Measurements from ENCODE around the gene AQP9.

The AQP9 gene

DNA sequence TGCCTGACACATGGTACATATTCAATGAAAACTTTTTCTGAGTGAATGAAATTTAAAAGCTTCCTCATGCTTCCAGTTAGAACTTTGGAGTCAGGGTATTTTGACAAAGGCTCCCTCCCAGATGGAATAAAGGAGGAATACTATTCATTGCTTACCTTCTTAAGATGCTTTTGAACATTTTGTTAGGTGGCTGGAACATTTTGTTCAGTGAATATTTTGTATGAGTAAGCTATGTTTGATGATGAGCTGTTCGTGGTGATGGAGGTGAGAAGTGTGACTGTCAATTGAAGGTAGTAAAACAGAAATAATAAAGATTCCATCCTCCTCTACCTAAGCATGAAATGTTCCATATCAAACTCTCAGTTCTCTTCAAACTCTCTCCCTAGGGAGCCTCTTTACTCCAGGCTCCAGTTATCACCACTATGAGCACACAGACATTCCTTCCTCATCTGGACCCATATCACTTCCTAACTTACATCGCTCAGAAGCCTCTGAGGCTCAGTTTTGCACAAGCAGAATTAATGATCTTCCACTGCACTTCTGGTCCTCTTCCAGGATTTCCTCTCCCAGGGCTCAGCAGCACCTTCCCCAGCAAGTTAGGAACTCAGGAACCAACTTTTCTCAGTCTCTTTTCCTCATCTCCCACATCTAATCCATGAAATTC, 2.5 kb upstream of the AQP9 start:
- TF ChIP-seq, protein P1, sequence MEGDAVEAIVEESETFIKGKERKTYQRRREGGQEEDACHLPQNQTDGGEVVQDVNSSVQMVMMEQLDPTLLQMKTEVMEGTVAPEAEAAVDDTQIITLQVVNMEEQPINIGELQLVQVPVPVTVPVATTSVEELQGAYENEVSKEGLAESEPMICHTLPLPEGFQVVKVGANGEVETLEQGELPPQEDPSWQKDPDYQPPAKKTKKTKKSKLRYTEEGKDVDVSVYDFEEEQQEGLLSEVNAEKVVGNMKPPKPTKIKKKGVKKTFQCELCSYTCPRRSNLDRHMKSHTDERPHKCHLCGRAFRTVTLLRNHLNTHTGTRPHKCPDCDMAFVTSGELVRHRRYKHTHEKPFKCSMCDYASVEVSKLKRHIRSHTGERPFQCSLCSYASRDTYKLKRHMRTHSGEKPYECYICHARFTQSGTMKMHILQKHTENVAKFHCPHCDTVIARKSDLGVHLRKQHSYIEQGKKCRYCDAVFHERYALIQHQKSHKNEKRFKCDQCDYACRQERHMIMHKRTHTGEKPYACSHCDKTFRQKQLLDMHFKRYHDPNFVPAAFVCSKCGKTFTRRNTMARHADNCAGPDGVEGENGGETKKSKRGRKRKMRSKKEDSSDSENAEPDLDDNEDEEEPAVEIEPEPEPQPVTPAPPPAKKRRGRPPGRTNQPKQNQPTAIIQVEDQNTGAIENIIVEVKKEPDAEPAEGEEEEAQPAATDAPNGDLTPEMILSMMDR (IDR thresholded peaks at IDR 0.05; ENCODE audit: low read depth, low read length), result no peak
- H3K27me3 ChIP-seq (ENCODE audit: insufficient read depth, low read depth, severe bottlenecking), result no peaks in the 10 kb centered on the region
- no peak overlapping the region for H3K4me3 ChIP-seq (ENCODE audit: low read depth, low read length)
- no peaks in the 10 kb centered on the region for H3K36me3 ChIP-seq
- DNase-seq, result no peak
- no peaks in the 10 kb centered on the region for H3K9me3 ChIP-seq (ENCODE audit: severe bottlenecking)
- H3K27ac ChIP-seq, result no peak overlapping the region

DNA sequence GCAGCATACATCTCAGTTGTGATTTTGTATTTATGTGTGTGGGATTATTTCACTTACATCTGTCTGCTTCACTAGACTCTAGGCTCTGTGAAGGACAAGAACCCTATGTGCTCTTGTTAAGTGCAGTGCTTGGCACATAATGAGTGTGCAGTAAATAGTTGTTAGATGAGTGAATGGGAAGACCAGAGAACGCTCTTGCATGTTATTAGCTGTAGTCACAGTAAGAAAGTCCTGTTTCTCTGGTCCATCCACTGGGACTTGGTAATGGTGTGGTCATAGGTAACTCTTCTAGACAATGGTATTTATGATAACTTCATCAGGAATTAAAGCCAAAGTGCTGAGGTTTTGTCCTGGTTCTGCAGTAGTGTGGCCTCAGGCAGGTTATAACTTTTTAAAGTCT, 1.4 kb upstream of the AQP9 start:
- TF ChIP-seq, protein P1 (IDR thresholded peaks at IDR 0.05; ENCODE audit: low read depth, low read length), result no peak
- Histone ChIP-seq H3K9me3 (ENCODE audit: severe bottlenecking) (no peaks in the 10 kb centered on the region), H3K27ac (no peak overlapping the region)

GRCh38 chr15:58137686-58138085, 495 bp upstream of the AQP9 start:
- no peak for DNase-seq
- TF ChIP-seq, protein P1 (IDR thresholded peaks at IDR 0.05; ENCODE audit: low read depth, low read length), result no peak
- Histone ChIP-seq H3K27ac (no peak overlapping the region), H3K36me3 (no peaks in the 10 kb centered on the region), H3K27me3 (ENCODE audit: insufficient read depth, low read depth, severe bottlenecking) (no peaks in the 10 kb centered on the region), H3K4me3 (ENCODE audit: low read depth, low read length) (no peak overlapping the region), H3K9me3 (ENCODE audit: severe bottlenecking) (no peaks in the 10 kb centered on the region)

More for the DNA sequence above, 1.4 kb upstream of the AQP9 start:
- Histone ChIP-seq H3K36me3 (no peaks in the 10 kb centered on the region), H3K4me3 (ENCODE audit: low read depth, low read length) (no peak overlapping the region), H3K27me3 (ENCODE audit: insufficient read depth, low read depth, severe bottlenecking) (no peaks in the 10 kb centered on the region)
- no peak for DNase-seq

DNA sequence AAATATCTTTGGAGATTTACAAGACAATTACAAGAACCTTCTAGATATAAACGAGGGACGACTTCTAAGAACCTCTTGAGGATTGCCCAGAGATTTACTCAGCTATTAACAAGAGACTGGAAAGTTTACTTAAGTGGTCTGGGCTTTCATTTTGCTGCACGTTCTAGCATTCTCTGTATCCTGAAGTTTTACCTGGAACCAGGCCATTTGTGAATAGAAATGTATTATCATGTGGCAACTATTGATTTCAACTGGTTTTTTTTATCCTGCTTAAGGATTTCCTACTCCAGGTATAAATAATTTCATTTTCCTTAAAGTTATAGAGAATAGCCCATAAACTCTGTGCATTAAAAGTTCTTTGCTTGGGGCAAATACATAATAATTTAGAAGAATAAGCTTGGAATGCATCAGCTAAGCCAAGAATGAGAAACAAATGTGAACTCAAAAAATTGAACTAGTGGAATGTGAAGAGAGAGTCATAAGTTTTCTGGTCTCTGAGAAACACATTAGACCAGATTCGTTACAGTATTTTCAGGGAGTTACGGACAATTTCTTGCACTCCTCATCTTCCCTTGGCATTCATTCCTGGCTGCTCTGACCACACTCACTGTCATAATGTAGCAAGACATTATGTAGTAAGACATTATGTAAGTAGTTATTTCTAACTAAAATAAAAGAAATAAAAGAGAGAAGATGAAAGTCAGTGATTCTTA, 1.3 kb downstream of the AQP9 start:
- Histone ChIP-seq H3K27me3 (ENCODE audit: insufficient read depth, low read depth, severe bottlenecking) (no peaks in the 10 kb centered on the region), H3K4me3 (ENCODE audit: low read depth, low read length) (no peak overlapping the region), H3K36me3 (no peaks in the 10 kb centered on the region), H3K9me3 (ENCODE audit: severe bottlenecking) (no peaks in the 10 kb centered on the region), H3K27ac (no peak overlapping the region)
- DNase-seq, result no peak
- TF ChIP-seq, protein P1 (IDR thresholded peaks at IDR 0.05; ENCODE audit: low read depth, low read length), result no peak

DNA sequence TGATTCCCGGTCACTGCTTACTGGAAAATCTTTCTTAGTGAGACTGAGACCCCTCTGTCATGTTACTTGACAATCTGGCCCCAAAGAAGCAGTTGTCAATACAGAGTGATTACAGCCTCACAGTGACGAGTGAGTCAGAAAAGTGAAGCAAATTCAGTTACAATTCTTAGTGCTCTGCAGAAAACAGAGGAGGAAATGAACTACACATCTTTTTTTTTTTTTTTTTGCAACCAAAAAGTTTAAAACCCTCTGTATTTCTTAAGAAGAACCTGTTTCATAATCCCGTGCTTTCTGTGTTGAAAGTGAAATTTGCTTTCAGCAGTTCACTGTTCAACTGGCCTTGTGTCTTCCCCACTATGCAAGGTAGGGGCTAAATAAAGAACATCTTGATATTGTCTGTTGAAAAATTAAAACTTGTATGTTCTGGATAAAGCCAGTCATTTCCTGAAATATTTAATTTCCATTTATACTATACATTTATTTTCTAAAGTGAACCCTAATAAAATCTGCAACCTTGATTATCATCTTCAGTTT, 1.9 kb downstream of the AQP9 start:
- DNase-seq, result no peak
- Histone ChIP-seq H3K27ac (no peak overlapping the region), H3K27me3 (ENCODE audit: insufficient read depth, low read depth, severe bottlenecking) (no peaks in the 10 kb centered on the region), H3K9me3 (ENCODE audit: severe bottlenecking) (no peaks in the 10 kb centered on the region), H3K36me3 (no peaks in the 10 kb centered on the region), H3K4me3 (ENCODE audit: low read depth, low read length) (no peak overlapping the region)
- TF ChIP-seq, protein P1 (IDR thresholded peaks at IDR 0.05; ENCODE audit: low read depth, low read length), result no peak
